CD4-positive, alpha-beta memory T cell (primary cell): ENCODE results near the gene MAP3K3. TPM values are rescaled to one million over a fixed set of nuclear protein-coding genes. Genes with fewer than 3 reads are reported as not detected.
A peak's percentile ranks its signal among the peaks of the same experiment; 100 is the strongest.

Experiments used
- CTCF ChIA-PET: fragments of 350-600 bp; sonication (Branson Sonifier 250); formaldehyde crosslinking; loops from one replicate; lab custom pipeline; 2021; ENCODE audit warnings: inconsistent platforms; ENCODE audit not compliant: partially characterized antibody; lab: Charles Lee
- POLR2A ChIA-PET: fragments of 350-600 bp; sonication (Branson Sonifier 250); formaldehyde crosslinking; loops from one replicate; lab custom pipeline; 2021; ENCODE audit not compliant: partially characterized antibody; lab: Charles Lee
- DNase-seq, 5 donors: peaks; one replicate each; pipeline versions ENCODE4 v3.0.0 to v3.0.0-alpha.2; 2020 to 2022; ENCODE audit warnings: mixed read lengths in 1 of 5
- H3K27ac ChIP-seq: one replicate; pipeline ENCODE4 v1.7.0; 2013; ENCODE audit warnings: low read depth, low read length
- H3K27me3 ChIP-seq: 2 replicates; pipeline ENCODE4 v1.7.0; 2013; ENCODE audit warnings: mild to moderate bottlenecking, low read length, moderate library complexity; ENCODE audit not compliant: insufficient read depth
- H3K36me3 ChIP-seq: 2 replicates; pipeline ENCODE4 v1.7.0; 2013; ENCODE audit warnings: mild to moderate bottlenecking, low read length, moderate library complexity; ENCODE audit not compliant: insufficient read depth
- H3K4me1 ChIP-seq: 2 replicates; pipeline ENCODE4 v1.7.0; 2013; ENCODE audit warnings: mild to moderate bottlenecking, low read length, moderate library complexity; ENCODE audit not compliant: insufficient read depth
- H3K4me3 ChIP-seq, 2 donors: one replicate each; pipeline ENCODE4 v1.7.0; 2013; ENCODE audit warnings: low read length in 2 of 2, mild to moderate bottlenecking in 1 of 2
- H3K9me3 ChIP-seq, 2 donors: one replicate each; pipeline ENCODE4 v1.7.0; 2013; ENCODE audit warnings: low read length in 2 of 2, control low read depth in 1 of 2; ENCODE audit not compliant: control insufficient read depth in 1 of 2
- H3K27ac Mint-ChIP-seq, 7 donors: one replicate each; pipeline ENCODE4 v1.8.0; 2020 to 2021; ENCODE audit warnings: mixed read lengths in 7 of 7, mild to moderate bottlenecking in 6 of 7, inconsistent platforms in 3 of 7, moderate library complexity in 3 of 7
- H3K27me3 Mint-ChIP-seq, 2 donors: one replicate each; pipeline ENCODE4 v1.8.0; 2020 to 2021; ENCODE audit warnings: mixed read lengths in 2 of 2
- H3K36me3 Mint-ChIP-seq, 2 donors: one replicate each; pipeline ENCODE4 v1.8.0; 2020 to 2021; ENCODE audit warnings: mixed read lengths in 2 of 2, inconsistent platforms in 1 of 2, mild to moderate bottlenecking in 1 of 2
- H3K4me1 Mint-ChIP-seq, 4 donors: one replicate each; pipeline ENCODE4 v1.8.0; 2020 to 2021; ENCODE audit warnings: mixed read lengths in 4 of 4, mild to moderate bottlenecking in 1 of 4
- H3K4me3 Mint-ChIP-seq, 8 donors: one replicate each; pipeline ENCODE4 v1.8.0; 2020 to 2021; ENCODE audit warnings: mixed read lengths in 8 of 8, mild to moderate bottlenecking in 7 of 8, moderate library complexity in 6 of 8, inconsistent platforms in 3 of 8
- H3K9me3 Mint-ChIP-seq, 8 donors: one replicate each; pipeline ENCODE4 v1.8.0; 2020 to 2021; ENCODE audit warnings: mixed read lengths in 8 of 8, mild to moderate bottlenecking in 5 of 8, inconsistent platforms in 3 of 8, moderate library complexity in 1 of 8
- intact Hi-C: fragments of 100-400 bp; cut with micrococcal nuclease; formaldehyde crosslinking; loops from one replicate; pipeline ENCODE4 v1.15.1; 2023
- polyA plus RNA-seq, 2 donors: library from polyadenylated mRNA; unstranded; fragments of 300-500 nt; fragmentation: Illumina TruSeq; gene quantifications; one replicate each; pipeline ENCODE4 v1.2.3, GENCODE V29; 2021
- total RNA-seq, 2 experiments: library from RNA; stranded (reverse); gene quantifications; one replicate each; pipeline ENCODE4 v1.2.3, GENCODE V29; 2021

The MAP3K3 gene
- total and polyA plus RNA-seq, 4 experiments from 2014 or later = 29.5 to 98.8 (median 74.7) TPM

- H3K36me3 Mint-ChIP-seq = peaks cover 16 to 38% of the 10 kb centered on the region in 2 donors
- POLR2A ChIA-PET = interaction anchor here (0.9 to 23.0 kb wide), 11 partner anchors 5 to 315 kb away, joined by 3 to 1362 read pairs (median 6); partner anchors contain the start of genes CCDC47, DDX42, ICAM2 and LIMD2
Observed at GRCh38 chr17:63705657-63706056, 83.4 kb downstream of the MAP3K3 start.

GRCh38 chr17:63706336-63707082 is 84.3 kb downstream of the MAP3K3 start:
- CTCF ChIA-PET = interaction anchor here (0.5 to 10.7 kb wide), 5 partner anchors 8 to 94 kb away, joined by 3 to 315 read pairs (median 5); partner anchors contain the start of gene MAP3K3
- Histone ChIP-seq H3K27ac (peak overlapping the region; percentile 51), H3K4me3 (peak overlapping the region; percentile 21 to 34), H3K9me3 (no peaks in the 10 kb centered on the region), H3K36me3 (no peaks in the 10 kb centered on the region), H3K27me3 (no peaks in the 10 kb centered on the region), H3K4me1 (peaks cover 92% of the 10 kb centered on the region)
- Mint-ChIP-seq H3K4me1 (peaks cover 52 to 90% (median 75%) of the 10 kb centered on the region in 4 donors), H3K27me3 (no peaks in the 10 kb centered on the region), H3K4me3 (peak overlapping the region; percentile 77 to 89 (median 80)), H3K27ac (peak overlapping the region; percentile 85 to 100 (median 94)), H3K9me3 (no peaks in the 10 kb centered on the region), H3K36me3 (peaks cover 16 to 39% of the 10 kb centered on the region in 2 donors)
- POLR2A ChIA-PET = interaction anchor here (0.8 to 23.0 kb wide), 21 partner anchors 4 to 314 kb away, joined by 3 to 1362 read pairs (median 5); partner anchors contain the start of genes CCDC47, DDX42, ICAM2 and LIMD2
- intact Hi-C loops = loop anchor here (10.0 kb wide), 1 partner anchor 798 kb away; the partner anchor contains the start of genes CEP95 and DDX5
- peak in 3 of 5 donors; percentile 27 to 35 (median 30) for DNase-seq

More at GRCh38 chr17:63705657-63706056, 83.4 kb downstream of the MAP3K3 start:
- H3K27me3 ChIP-seq = no peaks in the 10 kb centered on the region
- peak overlapping the region; percentile 51 for H3K27ac ChIP-seq
- intact Hi-C loops = loop anchor here (10.0 kb wide), 1 partner anchor 799 kb away; the partner anchor contains the start of genes CEP95 and DDX5
- peak overlapping the region; percentile 5 to 21 for H3K4me3 ChIP-seq
- peak overlapping the region; percentile 85 to 100 (median 94) for H3K27ac Mint-ChIP-seq
- H3K4me1 Mint-ChIP-seq = peaks cover 51 to 97% (median 76%) of the 10 kb centered on the region in 4 donors
- DNase-seq = no peak
- CTCF ChIA-PET = interaction anchor here (1.1 to 10.7 kb wide), 2 partner anchors 9 to 10 kb away, joined by 3 to 315 read pairs; no protein-coding TSS in a partner anchor
- no peaks in the 10 kb centered on the region for H3K9me3 ChIP-seq
- H3K4me3 Mint-ChIP-seq = peak overlapping the region in 7 of 8 donors; percentile 77 to 89 (median 80)
- H3K27me3 Mint-ChIP-seq = no peaks in the 10 kb centered on the region
- no peaks in the 10 kb centered on the region for H3K36me3 ChIP-seq
- H3K4me1 ChIP-seq = peaks cover 97% of the 10 kb centered on the region
- H3K9me3 Mint-ChIP-seq = no peaks in the 10 kb centered on the region

GRCh38 chr17:63707151-63707550 is 84.9 kb downstream of the MAP3K3 start:
- Histone ChIP-seq H3K9me3 (no peaks in the 10 kb centered on the region), H3K4me3 (peak overlapping the region; percentile 21 to 34), H3K4me1 (peaks cover 88% of the 10 kb centered on the region), H3K27me3 (no peaks in the 10 kb centered on the region), H3K36me3 (no peaks in the 10 kb centered on the region), H3K27ac (peak overlapping the region; percentile 51)
- ChIA-PET CTCF (interaction anchor here (0.8 to 10.7 kb wide), 4 partner anchors 12 to 272 kb away, joined by 3 to 315 read pairs (median 8); partner anchors contain the start of gene MAP3K3), POLR2A (interaction anchor here (0.6 to 23.0 kb wide), 18 partner anchors 3 to 507 kb away, joined by 3 to 1362 read pairs (median 6); partner anchors contain the start of genes CCDC47, DDX42, LIMD2 and MAP3K3)
- H3K4me3 Mint-ChIP-seq = peak overlapping the region; percentile 77 to 89 (median 80)
- peak overlapping the region; percentile 85 to 100 (median 93) for H3K27ac Mint-ChIP-seq
- H3K4me1 Mint-ChIP-seq = peaks cover 52 to 83% (median 73%) of the 10 kb centered on the region in 4 donors
- DNase-seq = peak; percentile 33 to 70 (median 41)
- peaks cover 22 to 37% of the 10 kb centered on the region in 2 donors for H3K36me3 Mint-ChIP-seq
- H3K9me3 Mint-ChIP-seq = no peaks in the 10 kb centered on the region
- H3K27me3 Mint-ChIP-seq = no peaks in the 10 kb centered on the region
- intact Hi-C loops = loop anchor here (10.0 kb wide), 1 partner anchor 798 kb away; the partner anchor contains the start of genes CEP95 and DDX5

GRCh38 chr17:63709110-63709509 is 86.9 kb downstream of the MAP3K3 start:
- H3K27ac ChIP-seq = no peak overlapping the region
- Mint-ChIP-seq H3K4me3 (peak overlapping the region in 5 of 8 donors; percentile 21 to 82 (median 50)), H3K27ac (peak overlapping the region; percentile 77 to 100 (median 89)), H3K36me3 (peaks cover 14 to 27% of the 10 kb centered on the region in 2 donors), H3K27me3 (no peaks in the 10 kb centered on the region), H3K9me3 (no peaks in the 10 kb centered on the region), H3K4me1 (peaks cover 41 to 68% (median 56%) of the 10 kb centered on the region in 4 donors)
- intact Hi-C loops = loop anchor here (10.0 kb wide), 1 partner anchor 796 kb away; the partner anchor contains the start of genes CEP95 and DDX5
- peaks cover 68% of the 10 kb centered on the region for H3K4me1 ChIP-seq
- no peak for DNase-seq
- peaks cover 5% of the 10 kb centered on the region for H3K36me3 ChIP-seq
- H3K4me3 ChIP-seq = no peak overlapping the region
- H3K9me3 ChIP-seq = no peaks in the 10 kb centered on the region
- ChIA-PET CTCF (interaction anchor here (0.8 to 10.7 kb wide), 18 partner anchors 8 to 282 kb away, joined by 3 to 315 read pairs (median 8); partner anchors contain the start of genes ACE and LIMD2), POLR2A (interaction anchor here (1.1 to 20.5 kb wide), 6 partner anchors 13 to 97 kb away, joined by 3 to 1362 read pairs (median 16); partner anchors contain the start of genes CCDC47, DDX42, LIMD2 and MAP3K3)
- no peaks in the 10 kb centered on the region for H3K27me3 ChIP-seq

- POLR2A ChIA-PET = interaction anchor here (0.6 to 20.5 kb wide), 7 partner anchors 16 to 97 kb away, joined by 3 to 1362 read pairs (median 4); partner anchors contain the start of genes CCDC47, DDX42, LIMD2 and STRADA
- Mint-ChIP-seq H3K9me3 (no peaks in the 10 kb centered on the region), H3K27me3 (no peaks in the 10 kb centered on the region)
Observed at GRCh38 chr17:63714550-63715277, 92.5 kb downstream of the MAP3K3 start.

GRCh38 chr17:63716426-63716825 is 94.2 kb downstream of the MAP3K3 start:
- Mint-ChIP-seq H3K27me3 (no peaks in the 10 kb centered on the region), H3K4me3 (no peak overlapping the region), H3K4me1 (peaks cover 2 to 8% (median 4%) of the 10 kb centered on the region in 4 donors), H3K9me3 (no peaks in the 10 kb centered on the region), H3K27ac (peak overlapping the region in 1 of 7 donors; percentile 66), H3K36me3 (peaks cover 11 to 26% of the 10 kb centered on the region in 2 donors)
- H3K9me3 ChIP-seq = no peaks in the 10 kb centered on the region
- no peak overlapping the region for H3K27ac ChIP-seq
- no peak overlapping the region for H3K4me3 ChIP-seq
- ChIA-PET CTCF (interaction anchor here (0.7 to 1.9 kb wide), 3 partner anchors 8 to 137 kb away, joined by 3 to 4 read pairs (median 4); no protein-coding TSS in a partner anchor), POLR2A (interaction anchor here (20.5 kb wide), 1 partner anchor 21 kb away, joined by 1362 read pairs; the partner anchor contains the start of gene LIMD2)
- H3K27me3 ChIP-seq = no peaks in the 10 kb centered on the region
- intact Hi-C loops = no loop called here
- no peak for DNase-seq
- H3K36me3 ChIP-seq = peaks cover 5% of the 10 kb centered on the region
- no peaks in the 10 kb centered on the region for H3K4me1 ChIP-seq

More at GRCh38 chr17:63714550-63715277, 92.5 kb downstream of the MAP3K3 start:
- H3K4me3 ChIP-seq = no peak overlapping the region
- intact Hi-C loops = no loop called here
- no peak overlapping the region for H3K4me3 Mint-ChIP-seq
- H3K27ac ChIP-seq = no peak overlapping the region
- peaks cover 10 to 20% (median 13%) of the 10 kb centered on the region in 4 donors for H3K4me1 Mint-ChIP-seq
- H3K9me3 ChIP-seq = no peaks in the 10 kb centered on the region
- peak overlapping the region in 3 of 7 donors; percentile 6 to 42 (median 7) for H3K27ac Mint-ChIP-seq
- no peak for DNase-seq
- H3K27me3 ChIP-seq = no peaks in the 10 kb centered on the region
- H3K4me1 ChIP-seq = peaks cover 12% of the 10 kb centered on the region
- peaks cover 5% of the 10 kb centered on the region for H3K36me3 ChIP-seq
- peaks cover 11 to 35% of the 10 kb centered on the region in 2 donors for H3K36me3 Mint-ChIP-seq
- CTCF ChIA-PET = interaction anchor here (1.3 to 10.7 kb wide), 3 partner anchors 9 to 19 kb away, joined by 3 to 315 read pairs (median 5); no protein-coding TSS in a partner anchor
